SK-N-SH treated with all-trans-retinoic acid at 6 μM for 48 hours (cell line): Measurements from ENCODE around the gene SCN9A.

ENCODE experiments used
- BACH2 ChIP-seq: fragments of 250-450 bp; sonication (Bioruptor Pico); IDR thresholded peaks from 2 replicates; pipeline ENCODE4 v1.9.0; 2021; ENCODE audit warnings: mild to moderate bottlenecking, borderline replicate concordance
- OSR1 ChIP-seq: fragments of 250-450 bp; sonication (Bioruptor Pico); IDR thresholded peaks from 2 replicates; pipeline ENCODE4 v1.8.0; 2022; ENCODE audit warnings: moderate library complexity, mild to moderate bottlenecking, inconsistent platforms
- POU6F1 ChIP-seq: fragments of 250-450 bp; sonication (Bioruptor Pico); IDR thresholded peaks from 2 replicates; pipeline ENCODE4 v1.8.0; 2021; ENCODE audit warnings: low read depth, mild to moderate bottlenecking, moderate library complexity, borderline replicate concordance
- TSHZ2 ChIP-seq: fragments of 250-450 bp; sonication (Bioruptor Pico); IDR thresholded peaks from 2 replicates; pipeline ENCODE4 v1.5.0; 2020; ENCODE audit warnings: mild to moderate bottlenecking, moderate library complexity
- ZFP30 ChIP-seq: fragments of 450-650 bp; formaldehyde crosslinking; IDR thresholded peaks from 2 replicates; pipeline ENCODE4 v1.5.0; 2022; ENCODE audit warnings: mild to moderate bottlenecking, moderate library complexity
- ZNF70 ChIP-seq: fragments of 450-650 bp; formaldehyde crosslinking; IDR thresholded peaks from 2 replicates; pipeline ENCODE4 v1.5.0; 2020; ENCODE audit warnings: mild to moderate bottlenecking, moderate library complexity
- ZNF8 ChIP-seq: fragments of 450-650 bp; formaldehyde crosslinking; IDR thresholded peaks from 2 replicates; pipeline ENCODE4 v1.5.0; 2020; ENCODE audit warnings: mild to moderate bottlenecking, moderate library complexity
- TF ChIP-seq, protein P1 (sequence below): fragments of 250-450 bp; sonication (Bioruptor Pico); IDR thresholded peaks from 2 replicates; pipeline ENCODE4 v1.8.0; 2020; ENCODE audit warnings: mild to moderate bottlenecking, moderate library complexity, borderline replicate concordance

GRCh38 chr2:166230024-166230723, 145.6 kb downstream of the SCN9A start:
- TF ChIP-seq ZFP30 (CRISPR knock-in tag) (no peak), BACH2 (CRISPR knock-in tag) (no peak), ZNF8 (CRISPR knock-in tag) (no peak), OSR1 (CRISPR knock-in tag) (no peak), TSHZ2 (no peak), ZNF70 (CRISPR knock-in tag) (no peak), POU6F1 (CRISPR knock-in tag) (no peak)
- TF ChIP-seq, protein P1, sequence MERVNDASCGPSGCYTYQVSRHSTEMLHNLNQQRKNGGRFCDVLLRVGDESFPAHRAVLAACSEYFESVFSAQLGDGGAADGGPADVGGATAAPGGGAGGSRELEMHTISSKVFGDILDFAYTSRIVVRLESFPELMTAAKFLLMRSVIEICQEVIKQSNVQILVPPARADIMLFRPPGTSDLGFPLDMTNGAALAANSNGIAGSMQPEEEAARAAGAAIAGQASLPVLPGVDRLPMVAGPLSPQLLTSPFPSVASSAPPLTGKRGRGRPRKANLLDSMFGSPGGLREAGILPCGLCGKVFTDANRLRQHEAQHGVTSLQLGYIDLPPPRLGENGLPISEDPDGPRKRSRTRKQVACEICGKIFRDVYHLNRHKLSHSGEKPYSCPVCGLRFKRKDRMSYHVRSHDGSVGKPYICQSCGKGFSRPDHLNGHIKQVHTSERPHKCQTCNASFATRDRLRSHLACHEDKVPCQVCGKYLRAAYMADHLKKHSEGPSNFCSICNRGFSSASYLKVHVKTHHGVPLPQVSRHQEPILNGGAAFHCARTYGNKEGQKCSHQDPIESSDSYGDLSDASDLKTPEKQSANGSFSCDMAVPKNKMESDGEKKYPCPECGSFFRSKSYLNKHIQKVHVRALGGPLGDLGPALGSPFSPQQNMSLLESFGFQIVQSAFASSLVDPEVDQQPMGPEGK (CRISPR knock-in tag), result no peak
